IMR-90 (cell line): ENCODE results near the gene ARHGDIA. TPM values are rescaled to one million over a fixed set of nuclear protein-coding genes. Genes with fewer than 3 reads are reported as not detected.

ENCODE experiments used
- ATAC-seq: fragments of 200-7000 bp; cut with Tn5 transposase; 2 replicates; pipeline ENCODE4 v1.9.1; 2020; ENCODE audit warnings: low read depth, mild to moderate bottlenecking, moderate library complexity
- BruUV-seq: library from RNA; stranded (reverse); fragments of 400-500 nt; replicated peaks from 2 replicates; lab custom pipeline; 2021; lab: Mats Ljungman, UMichigan
- CTCF ChIA-PET: fragments of 300-600 bp; formaldehyde crosslinking; extraction: SDS; loops from one replicate; lab custom pipeline; 2021; ENCODE audit warnings: antibody characterized with exemption; lab: Yijun Ruan, JAX
- POLR2A ChIA-PET: fragments of 300-600 bp; sonication (Branson Sonifier 250); formaldehyde crosslinking; loops from one replicate; lab custom pipeline; 2022; ENCODE audit warnings: antibody characterized with exemption; ENCODE audit not compliant: unreplicated experiment; lab: Charles Lee
- DNase-seq: peaks from one replicate; pipeline ENCODE4 v3.0.0; 2013
- H2AFZ ChIP-seq: replicated peaks from 2 replicates; pipeline ENCODE3; 2013; ENCODE audit warnings: low read length, mild to moderate bottlenecking; ENCODE audit not compliant: poor library complexity
- H2AK5ac ChIP-seq: 2 replicates; pipeline ENCODE4 v1.6.1; 2013; ENCODE audit warnings: low read depth, low read length, inconsistent platforms
- H2AK9ac ChIP-seq: replicated peaks from 2 replicates; pipeline ENCODE3; 2013; ENCODE audit warnings: mild to moderate bottlenecking, low read depth, low read length, moderate library complexity; ENCODE audit not compliant: poor library complexity
- H2BK120ac ChIP-seq: 2 replicates; pipeline ENCODE4 v1.6.1; 2013; ENCODE audit warnings: low read depth, low read length, inconsistent platforms
- H2BK15ac ChIP-seq: 3 replicates; pipeline ENCODE4 v1.6.1; 2013; ENCODE audit warnings: low read depth, low read length, inconsistent platforms
- H2BK20ac ChIP-seq: 2 replicates; pipeline ENCODE4 v1.6.1; 2013; ENCODE audit warnings: low read depth, mild to moderate bottlenecking, inconsistent platforms, low read length, moderate library complexity
- H2BK5ac ChIP-seq: 2 replicates; pipeline ENCODE4 v1.6.1; 2013; ENCODE audit warnings: mild to moderate bottlenecking, low read depth, low read length, inconsistent platforms; ENCODE audit not compliant: poor library complexity, severe bottlenecking
- H3K14ac ChIP-seq: replicated peaks from 2 replicates; pipeline ENCODE4 v1.6.1; 2013; ENCODE audit warnings: low read depth, low read length, inconsistent platforms
- H3K18ac ChIP-seq: 2 replicates; pipeline ENCODE4 v1.6.1; 2013; ENCODE audit warnings: low read depth, low read length, control low read depth
- H3K23ac ChIP-seq: 2 replicates; pipeline ENCODE4 v1.6.1; 2013; ENCODE audit warnings: low read depth, low read length, inconsistent platforms
- H3K27ac ChIP-seq: 2 replicates; pipeline ENCODE4 v1.5.1; 2013; ENCODE audit warnings: mild to moderate bottlenecking, control low read depth, low read length; ENCODE audit not compliant: insufficient read depth
- H3K27me3 ChIP-seq: 2 replicates; pipeline ENCODE4 v1.6.1; 2013; ENCODE audit warnings: low read length; ENCODE audit not compliant: control insufficient read depth, insufficient read depth
- H3K36me3 ChIP-seq: 2 replicates; pipeline ENCODE4 v1.6.1; 2013; ENCODE audit warnings: low read length, mixed read lengths; ENCODE audit not compliant: control insufficient read depth, insufficient read depth
- H3K4ac ChIP-seq: 2 replicates; pipeline ENCODE4 v1.6.1; 2013; ENCODE audit warnings: low read depth, low read length, inconsistent platforms
- H3K4me1 ChIP-seq: 2 replicates; pipeline ENCODE4 v1.6.1; 2013; ENCODE audit warnings: low read length, mixed read lengths; ENCODE audit not compliant: control insufficient read depth, insufficient read depth
- H3K4me2 ChIP-seq: 2 replicates; pipeline ENCODE4 v1.6.1; 2013; ENCODE audit warnings: low read depth, mild to moderate bottlenecking, control low read depth, low read length, moderate library complexity
- H3K4me3 ChIP-seq: 2 replicates; pipeline ENCODE4 v1.5.1; 2013; ENCODE audit warnings: low read depth, mild to moderate bottlenecking, control low read depth, low read length, moderate library complexity; ENCODE audit not compliant: insufficient read depth
- H3K56ac ChIP-seq: 2 replicates; pipeline ENCODE4 v1.6.1; 2013; ENCODE audit warnings: low read length, inconsistent platforms; ENCODE audit not compliant: insufficient read depth; ENCODE audit errors: extremely low read depth
- H3K79me1 ChIP-seq, 2 experiments: 2 replicates each; pipeline ENCODE4 v1.6.1; 2013; ENCODE audit warnings: low read length in 2 of 2, inconsistent platforms in 1 of 2, low read depth in 1 of 2
- H3K9ac ChIP-seq: 2 replicates; pipeline ENCODE4 v1.6.1; 2013; ENCODE audit warnings: low read depth, low read length, control low read depth
- H3K9me1 ChIP-seq: 2 replicates; pipeline ENCODE4 v1.6.1; 2013; ENCODE audit warnings: low read length, inconsistent platforms; ENCODE audit not compliant: insufficient read depth
- H3K9me3 ChIP-seq: 2 replicates; pipeline ENCODE4 v1.6.1; 2013; ENCODE audit warnings: low read length; ENCODE audit not compliant: control insufficient read depth, insufficient read depth
- H4K20me1 ChIP-seq: 2 replicates; pipeline ENCODE4 v1.6.1; 2013; ENCODE audit warnings: low read length, inconsistent platforms; ENCODE audit not compliant: insufficient read depth
- H4K5ac ChIP-seq: 2 replicates; pipeline ENCODE4 v1.6.1; 2013; ENCODE audit warnings: mild to moderate bottlenecking, low read depth, low read length, control low read depth
- H4K8ac ChIP-seq, 2 experiments: 2 replicates each; pipeline ENCODE4 v1.6.1; 2013; ENCODE audit warnings: low read depth in 2 of 2, low read length in 2 of 2, control low read depth in 1 of 2, inconsistent platforms in 1 of 2
- H4K91ac ChIP-seq: 2 replicates; pipeline ENCODE4 v1.6.1; 2013; ENCODE audit warnings: low read depth, low read length, inconsistent platforms; ENCODE audit not compliant: insufficient read depth
- CEBPB ChIP-seq: IDR thresholded peaks from 2 replicates; pipeline ENCODE4 v1.6.1; 2012; ENCODE audit warnings: low read depth, low read length, improper control_type of control experiment
- CHD1 ChIP-seq: IDR thresholded peaks from 2 replicates; pipeline ENCODE4 v1.6.1; 2012; ENCODE audit warnings: low read depth, low read length, improper control_type of control experiment
- FOS ChIP-seq: fragments of 150-350 bp; IDR thresholded peaks from 2 replicates; pipeline ENCODE4 v1.6.1; 2016; ENCODE audit warnings: low read depth, low read length
- MAZ ChIP-seq: IDR thresholded peaks from 2 replicates; pipeline ENCODE4 v1.6.1; 2012; ENCODE audit warnings: low read depth, mild to moderate bottlenecking, low read length, improper control_type of control experiment, moderate library complexity, borderline replicate concordance
- MXI1 ChIP-seq: IDR thresholded peaks from 2 replicates; pipeline ENCODE4 v1.6.1; 2012; ENCODE audit warnings: low read depth, mild to moderate bottlenecking, low read length, moderate library complexity, borderline replicate concordance
- POLR2A ChIP-seq: IDR thresholded peaks from 2 replicates; pipeline ENCODE4 v1.6.1; 2012; ENCODE audit warnings: mild to moderate bottlenecking, low read depth, low read length
- RAD21 ChIP-seq: IDR thresholded peaks from 2 replicates; pipeline ENCODE4 v1.6.1; 2012; ENCODE audit warnings: low read length, improper control_type of control experiment
- RCOR1 ChIP-seq: IDR thresholded peaks from 2 replicates; pipeline ENCODE4 v1.6.1; 2012; ENCODE audit warnings: mild to moderate bottlenecking, low read length, improper control_type of control experiment; ENCODE audit not compliant: insufficient replicate concordance
- RFX5 ChIP-seq: IDR thresholded peaks from 2 replicates; pipeline ENCODE4 v1.8.0; 2012; ENCODE audit warnings: low read depth, mild to moderate bottlenecking, low read length, moderate library complexity
- SMC3 ChIP-seq: fragments of 150-350 bp; IDR thresholded peaks from 2 replicates; pipeline ENCODE4 v1.6.1; 2016; ENCODE audit warnings: low read depth, mild to moderate bottlenecking, antibody characterized with exemption, low read length, moderate library complexity
- USF2 ChIP-seq: fragments of 150-350 bp; IDR thresholded peaks from 2 replicates; pipeline ENCODE4 v1.6.1; 2017; ENCODE audit warnings: mild to moderate bottlenecking, antibody characterized with exemption, low read length, low read depth
- WGBS, 2 experiments: methylation state at CpG; one replicate each; pipeline versions ENCODE4 v1.1.5 to v1.1.7; 2013; ENCODE audit warnings: missing lambda C conversion rate in 2 of 2; ENCODE audit not compliant: insufficient read length in 1 of 2; ENCODE audit errors: extremely low coverage in 2 of 2; 5-methylcytosine and 5-hydroxymethylcytosine counted together
- dilution Hi-C: fragments of 300-500 bp; cut with HindIII; formaldehyde crosslinking; loops from one replicate; pipeline ENCODE4 v1.14.3; 2018; ENCODE audit warnings: low sequenced_read_pairs; ENCODE audit not compliant: unreplicated experiment
- in situ Hi-C: fragments of 300-500 bp; cut with MboI; formaldehyde crosslinking; loops from 3 replicates; pipeline ENCODE4 v1.14.3; 2019; ENCODE audit warnings: low sequenced_read_pairs, inconsistent platforms, mixed read lengths
- intact Hi-C: fragments of 100-400 bp; cut with micrococcal nuclease; formaldehyde crosslinking; loops from 2 replicates; pipeline ENCODE4 v1.10.0; 2022
- polyA plus RNA-seq, 3 experiments: library from polyadenylated mRNA; depleted of rRNA; stranded (reverse); fragments of >200 nt; gene quantifications; 2 replicates each; pipeline ENCODE4 v1.2.3, GENCODE V29; 2012; ENCODE audit warnings: low replicate concordance in 1 of 3
- total RNA-seq: library from RNA; depleted of rRNA; stranded (reverse); fragments of >200 nt; gene quantifications from 2 replicates; pipeline ENCODE4 v1.2.3, GENCODE V29; 2012
- TF ChIP-seq, protein P1 (sequence below): fragments of 150-350 bp; IDR thresholded peaks from 2 replicates; pipeline ENCODE4 v1.6.1; 2016; ENCODE audit warnings: low read depth, mild to moderate bottlenecking, low read length, moderate library complexity, borderline replicate concordance
- TF ChIP-seq, protein P2 (sequence below): conservative IDR thresholded peaks from 2 replicates; pipeline ENCODE4 v1.5.1; 2012; ENCODE audit warnings: mild to moderate bottlenecking, low read depth, low read length, improper control_type of control experiment

ARHGDIA gene
- total and polyA plus RNA-seq, 2 of the 4 experiments (the other 2 are of a cell fraction), result 62.7 to 362 TPM

GRCh38 chr17:81854974-81855774 is 16.0 kb downstream of the ARHGDIA start (continued):
- TF ChIP-seq RCOR1, result no peak

DNA sequence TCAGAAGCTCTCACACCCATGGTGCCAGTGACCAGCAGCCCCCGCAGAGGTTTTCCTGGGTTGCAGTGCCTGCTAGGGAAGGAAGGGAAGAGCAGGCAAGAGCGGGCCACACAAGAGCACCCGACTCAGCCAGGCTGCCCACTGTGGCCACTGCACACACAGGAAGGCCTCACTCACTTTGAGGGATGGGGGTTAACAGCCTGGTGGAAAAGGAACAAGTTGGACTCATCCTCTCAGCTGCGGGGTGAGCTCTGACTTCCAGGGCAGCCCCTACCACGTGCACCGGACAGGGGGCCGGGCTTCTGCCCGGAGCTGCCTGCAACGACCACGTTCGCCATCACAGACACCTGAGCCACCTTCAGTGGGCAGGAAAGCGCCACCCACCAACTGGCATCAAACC is 18.9 kb downstream of the ARHGDIA start:
- in situ Hi-C loops, result no loop called here
- no peak for ATAC-seq
- WGBS, 2 experiments, result 100% methylated on average over 8 of the region's 12 CpGs; no CpG with 5 or more reads in 1 of the 2 experiments
- peaks cover 62% of the 10 kb centered on the region for H3K36me3 ChIP-seq
- H4K91ac ChIP-seq, result no peak overlapping the region
- H2AK5ac ChIP-seq, result no peak overlapping the region
- H4K20me1 ChIP-seq, result peaks cover 57% of the 10 kb centered on the region
- intact Hi-C loops, result no loop called here
- no peaks in the 10 kb centered on the region for H3K4me1 ChIP-seq
- CTCF ChIA-PET, result no interaction called here
- H2AK9ac ChIP-seq, result no peak overlapping the region
- H4K5ac ChIP-seq, result no peak overlapping the region
- no peak overlapping the region for H3K4me2 ChIP-seq
- no peak overlapping the region for H3K4ac ChIP-seq
- H2BK15ac ChIP-seq, result no peak overlapping the region
- peaks cover 9 to 69% of the 10 kb centered on the region in 2 experiments for H3K79me1 ChIP-seq
- H3K27ac ChIP-seq, result no peak overlapping the region
- no peak for DNase-seq
- no peak overlapping the region for H3K4me3 ChIP-seq
- no peak overlapping the region for H3K14ac ChIP-seq
- H3K27me3 ChIP-seq, result no peaks in the 10 kb centered on the region
- no peak overlapping the region for H3K23ac ChIP-seq
- H2AFZ ChIP-seq, result no peak overlapping the region
- H2BK5ac ChIP-seq, result no peak overlapping the region
- no peak overlapping the region for H4K8ac ChIP-seq
- peaks cover 7% of the 10 kb centered on the region; the same call in 1 of the 2 replicates for H3K9me1 ChIP-seq
- POLR2A ChIA-PET, result no interaction called here
- no peak overlapping the region for H3K18ac ChIP-seq
- no peak overlapping the region for H2BK20ac ChIP-seq
- H3K9ac ChIP-seq, result no peak overlapping the region
- H2BK120ac ChIP-seq, result no peak overlapping the region
- H3K9me3 ChIP-seq, result no peaks in the 10 kb centered on the region
- no TSS peak for BruUV-seq
- dilution Hi-C loops, result no loop called here
- no peak overlapping the region for H3K56ac ChIP-seq
- TF ChIP-seq MAZ (no peak), MXI1 (no peak), RAD21 (no peak), SMC3 (no peak), RFX5 (no peak), POLR2A (no peak), CHD1 (no peak), USF2 (no peak), FOS (no peak), RCOR1 (no peak), CEBPB (no peak)
- TF ChIP-seq, protein P1, sequence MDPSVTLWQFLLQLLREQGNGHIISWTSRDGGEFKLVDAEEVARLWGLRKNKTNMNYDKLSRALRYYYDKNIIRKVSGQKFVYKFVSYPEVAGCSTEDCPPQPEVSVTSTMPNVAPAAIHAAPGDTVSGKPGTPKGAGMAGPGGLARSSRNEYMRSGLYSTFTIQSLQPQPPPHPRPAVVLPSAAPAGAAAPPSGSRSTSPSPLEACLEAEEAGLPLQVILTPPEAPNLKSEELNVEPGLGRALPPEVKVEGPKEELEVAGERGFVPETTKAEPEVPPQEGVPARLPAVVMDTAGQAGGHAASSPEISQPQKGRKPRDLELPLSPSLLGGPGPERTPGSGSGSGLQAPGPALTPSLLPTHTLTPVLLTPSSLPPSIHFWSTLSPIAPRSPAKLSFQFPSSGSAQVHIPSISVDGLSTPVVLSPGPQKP, result no peak
- TF ChIP-seq, protein P2, sequence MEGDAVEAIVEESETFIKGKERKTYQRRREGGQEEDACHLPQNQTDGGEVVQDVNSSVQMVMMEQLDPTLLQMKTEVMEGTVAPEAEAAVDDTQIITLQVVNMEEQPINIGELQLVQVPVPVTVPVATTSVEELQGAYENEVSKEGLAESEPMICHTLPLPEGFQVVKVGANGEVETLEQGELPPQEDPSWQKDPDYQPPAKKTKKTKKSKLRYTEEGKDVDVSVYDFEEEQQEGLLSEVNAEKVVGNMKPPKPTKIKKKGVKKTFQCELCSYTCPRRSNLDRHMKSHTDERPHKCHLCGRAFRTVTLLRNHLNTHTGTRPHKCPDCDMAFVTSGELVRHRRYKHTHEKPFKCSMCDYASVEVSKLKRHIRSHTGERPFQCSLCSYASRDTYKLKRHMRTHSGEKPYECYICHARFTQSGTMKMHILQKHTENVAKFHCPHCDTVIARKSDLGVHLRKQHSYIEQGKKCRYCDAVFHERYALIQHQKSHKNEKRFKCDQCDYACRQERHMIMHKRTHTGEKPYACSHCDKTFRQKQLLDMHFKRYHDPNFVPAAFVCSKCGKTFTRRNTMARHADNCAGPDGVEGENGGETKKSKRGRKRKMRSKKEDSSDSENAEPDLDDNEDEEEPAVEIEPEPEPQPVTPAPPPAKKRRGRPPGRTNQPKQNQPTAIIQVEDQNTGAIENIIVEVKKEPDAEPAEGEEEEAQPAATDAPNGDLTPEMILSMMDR, result no peak
